ENCODE measurements around the gene PRPF39. TPM values are rescaled to one million over a fixed set of nuclear protein-coding genes. Genes with fewer than 3 reads are reported as not detected.
A peak's percentile ranks its signal among the peaks of the same experiment; 100 is the strongest.

Gene PRPF39, protein sequence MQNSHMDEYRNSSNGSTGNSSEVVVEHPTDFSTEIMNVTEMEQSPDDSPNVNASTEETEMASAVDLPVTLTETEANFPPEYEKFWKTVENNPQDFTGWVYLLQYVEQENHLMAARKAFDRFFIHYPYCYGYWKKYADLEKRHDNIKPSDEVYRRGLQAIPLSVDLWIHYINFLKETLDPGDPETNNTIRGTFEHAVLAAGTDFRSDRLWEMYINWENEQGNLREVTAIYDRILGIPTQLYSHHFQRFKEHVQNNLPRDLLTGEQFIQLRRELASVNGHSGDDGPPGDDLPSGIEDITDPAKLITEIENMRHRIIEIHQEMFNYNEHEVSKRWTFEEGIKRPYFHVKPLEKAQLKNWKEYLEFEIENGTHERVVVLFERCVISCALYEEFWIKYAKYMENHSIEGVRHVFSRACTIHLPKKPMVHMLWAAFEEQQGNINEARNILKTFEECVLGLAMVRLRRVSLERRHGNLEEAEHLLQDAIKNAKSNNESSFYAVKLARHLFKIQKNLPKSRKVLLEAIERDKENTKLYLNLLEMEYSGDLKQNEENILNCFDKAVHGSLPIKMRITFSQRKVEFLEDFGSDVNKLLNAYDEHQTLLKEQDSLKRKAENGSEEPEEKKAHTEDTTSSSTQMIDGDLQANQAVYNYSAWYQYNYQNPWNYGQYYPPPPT
- polyA plus RNA-seq: 10 to 100 TPM; 12.1 to 59.9 (median 32.0) TPM
- long read RNA-seq, donor 1: 0 reads
- long read RNA-seq, donor 2, partial matches to known transcripts: 0 of 4 reads
- long read RNA-seq, donor 2, other reads (novel, unspliced or antisense): 0 of 4 reads
- long read RNA-seq, donor 3, partial matches to known transcripts: 5 of 7 reads
- long read RNA-seq, donor 3, other reads (novel, unspliced or antisense): 0 of 7 reads
- long read RNA-seq, donor 4: 0 reads
- long read RNA-seq, donor 5: 0 reads
- long read RNA-seq, donor 6, partial matches to known transcripts: 0 of 2 reads
- long read RNA-seq, donor 6, other reads (novel, unspliced or antisense): 0 of 2 reads
- long read RNA-seq, donor 7: 0 reads
- long read RNA-seq, donor 8: 0 reads
- long read RNA-seq, donor 9, partial matches to known transcripts: 38 of 52 reads
- long read RNA-seq, donor 9, other reads (novel, unspliced or antisense): 14 of 52 reads
- long read RNA-seq, donor 10, partial matches to known transcripts: 186 of 292 reads
- long read RNA-seq, donor 10, other reads (novel, unspliced or antisense): 104 of 292 reads

DNA sequence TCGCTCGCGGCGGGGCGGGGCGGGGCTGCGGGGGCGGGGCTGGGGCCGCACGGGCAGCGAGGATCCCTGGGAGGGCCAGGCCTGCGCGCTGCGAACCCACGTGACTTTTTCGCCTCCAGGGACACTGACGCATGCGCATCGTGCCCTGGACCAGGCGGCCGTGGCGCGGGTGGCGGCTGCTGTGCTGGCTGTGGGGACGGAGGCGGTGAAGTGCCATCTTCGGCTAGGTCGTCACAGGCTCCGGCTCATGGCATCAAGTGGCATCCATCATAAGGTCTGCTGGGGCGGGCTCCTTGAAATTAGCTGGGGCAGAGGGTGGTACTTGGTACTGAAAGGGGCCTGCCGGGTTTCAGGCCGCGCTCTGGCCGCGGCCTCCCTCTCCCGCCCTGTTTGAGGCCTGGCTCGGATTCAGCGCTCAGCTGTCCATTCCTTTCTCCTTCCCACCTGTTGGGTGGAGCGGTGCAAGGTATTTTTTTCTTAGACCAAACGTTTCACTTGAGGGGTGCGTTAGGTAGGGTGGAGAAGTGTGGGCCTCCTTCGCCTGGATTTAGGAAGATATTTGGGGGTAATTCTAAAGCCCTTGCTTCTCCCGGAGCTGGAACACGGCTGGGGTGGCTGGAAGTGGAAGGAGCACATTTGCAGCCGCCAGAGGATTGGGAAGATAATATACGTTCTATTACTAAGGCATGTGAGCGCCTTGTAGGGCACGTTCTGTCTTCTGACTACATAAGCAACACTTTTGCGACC is at the start of gene PRPF39:
Gene PRPF39, plus strand, starts transcription at position 141 of the 747 bp plus-strand sequence. CDS start 11,124 bp downstream, outside the sequence.
- Histone ChIP-seq H3K4me3 (ENCODE audit: low read depth in 1 of 3, low read length in 3 of 3) (peak within 1 kb of the TSS; percentile 58 to 79 (median 64)), H3K27ac (ENCODE audit: low read depth in 1 of 3, low read length in 2 of 3) (peak within 1 kb of the TSS; percentile 8 to 94 (median 89)), H3K9me3 (ENCODE audit: control insufficient read depth in 2 of 2, insufficient read depth in 1 of 2, low read depth in 1 of 2, low read length in 1 of 2) (no peaks in the 10 kb centered on the region), H3K4me1 (ENCODE audit: control insufficient read depth in 3 of 3, insufficient read depth in 2 of 3, low read depth in 1 of 3, low read length in 2 of 3) (peaks cover 4 to 9% (median 7%) of the 10 kb centered on the region in 3 donors), H3K36me3 (ENCODE audit: control insufficient read depth in 3 of 3, insufficient read depth in 2 of 3, low read depth in 1 of 3, low read length in 3 of 3) (peaks cover 0 to 3% (median 0%) of the 10 kb centered on the region in 3 donors), H3K27me3 (ENCODE audit: control insufficient read depth in 3 of 3, insufficient read depth in 3 of 3, low read length in 3 of 3) (no peaks in the 10 kb centered on the region)
- DNase-seq: peak; percentile 95 to 98
- WGBS, 3 donors: 0 to 1% (median 0%) methylated on average over 46 to 49 of the region's 49 CpGs
- no peak for FAIRE-seq

DNA sequence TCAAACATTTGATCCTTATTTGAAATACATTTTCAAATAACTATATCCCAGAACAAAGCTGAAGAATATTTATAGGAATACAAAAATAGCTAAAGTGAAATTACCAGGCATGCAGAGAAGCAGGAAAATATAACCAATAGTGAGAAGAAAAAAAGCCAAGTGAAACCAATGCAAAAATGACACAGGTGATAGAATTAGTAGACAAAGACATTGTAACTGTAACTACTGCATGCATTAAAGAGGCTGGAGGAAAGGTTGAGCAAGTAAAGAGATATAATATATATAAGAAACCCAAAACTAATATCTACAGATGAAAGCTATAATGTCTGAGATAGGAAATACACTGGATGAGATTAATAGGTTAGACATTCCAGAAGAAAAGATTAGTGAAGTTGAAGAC is 49.2 kb upstream of the PRPF39 start:
- Histone ChIP-seq H3K36me3 (ENCODE audit: control insufficient read depth in 3 of 3, insufficient read depth in 2 of 3, low read depth in 1 of 3, low read length in 3 of 3) (peaks cover 0 to 42% (median 2%) of the 10 kb centered on the region in 3 donors), H3K9me3 (ENCODE audit: control insufficient read depth in 2 of 2, insufficient read depth in 1 of 2, low read depth in 1 of 2, low read length in 1 of 2) (peaks cover 0 to 12% of the 10 kb centered on the region in 2 donors), H3K27me3 (ENCODE audit: control insufficient read depth in 3 of 3, insufficient read depth in 3 of 3, low read length in 3 of 3) (no peaks in the 10 kb centered on the region), H3K27ac (ENCODE audit: low read depth in 1 of 3, low read length in 2 of 3) (no peak overlapping the region), H3K4me1 (ENCODE audit: control insufficient read depth in 3 of 3, insufficient read depth in 2 of 3, low read depth in 1 of 3, low read length in 2 of 3) (peaks cover 0 to 2% (median 0%) of the 10 kb centered on the region in 3 donors), H3K4me3 (ENCODE audit: low read depth in 1 of 3, low read length in 3 of 3) (no peak overlapping the region)
- DNase-seq (no peak), FAIRE-seq (no peak)

DNA sequence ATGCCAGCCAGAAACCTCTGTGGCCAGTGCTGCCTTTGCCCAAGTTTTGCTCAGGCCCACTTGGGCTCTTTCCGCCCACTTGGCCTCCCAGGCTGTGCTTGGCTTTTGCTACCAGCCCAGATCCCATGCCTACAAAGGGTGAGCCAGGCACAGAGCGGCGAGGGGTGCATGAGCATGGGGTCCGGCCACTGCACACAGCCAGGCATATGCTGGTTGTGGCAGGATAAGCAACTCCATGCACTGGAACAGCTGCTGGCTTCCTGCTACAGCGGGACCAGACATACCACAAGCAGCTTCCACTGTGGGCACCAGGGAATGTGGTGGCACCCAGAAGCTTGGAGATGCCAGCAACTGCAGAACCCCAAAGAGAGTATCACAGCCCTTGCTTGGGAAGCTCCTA is 45.7 kb upstream of the PRPF39 start:
- Histone ChIP-seq H3K27me3 (ENCODE audit: control insufficient read depth in 3 of 3, insufficient read depth in 3 of 3, low read length in 3 of 3) (no peaks in the 10 kb centered on the region), H3K9me3 (ENCODE audit: control insufficient read depth in 2 of 2, insufficient read depth in 1 of 2, low read depth in 1 of 2, low read length in 1 of 2) (peaks cover 0 to 12% of the 10 kb centered on the region in 2 donors), H3K36me3 (ENCODE audit: control insufficient read depth in 3 of 3, insufficient read depth in 2 of 3, low read depth in 1 of 3, low read length in 3 of 3) (peaks cover 0 to 40% (median 2%) of the 10 kb centered on the region in 3 donors), H3K4me1 (ENCODE audit: control insufficient read depth in 3 of 3, insufficient read depth in 2 of 3, low read depth in 1 of 3, low read length in 2 of 3) (no peaks in the 10 kb centered on the region), H3K27ac (ENCODE audit: low read depth in 1 of 3, low read length in 2 of 3) (no peak overlapping the region), H3K4me3 (ENCODE audit: low read depth in 1 of 3, low read length in 3 of 3) (no peak overlapping the region)
- 86 to 94% (median 87%) methylated on average over 4 to 5 of the region's 5 CpGs for WGBS, 3 donors
- DNase-seq: no peak
- no peak for FAIRE-seq

DNA sequence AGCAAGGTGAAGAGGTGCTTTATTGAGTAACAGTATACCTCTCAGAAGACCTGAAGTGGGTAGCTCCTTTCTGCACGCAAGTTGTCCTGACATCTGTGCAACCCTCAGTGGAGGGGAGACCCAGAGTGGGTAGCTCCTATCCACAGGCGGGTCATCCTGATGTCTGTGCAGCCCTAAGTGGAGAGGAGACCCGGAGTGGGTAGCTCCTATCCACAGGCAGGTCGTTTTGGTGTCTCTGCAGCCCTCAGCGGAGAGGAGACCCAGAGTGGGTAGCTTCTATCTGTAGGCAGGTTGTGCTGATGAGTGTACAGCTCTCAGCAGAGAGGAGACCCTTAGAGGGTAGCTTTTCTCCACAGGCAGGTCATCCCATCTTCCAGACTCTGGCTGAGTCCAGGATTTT is 45.1 kb upstream of the PRPF39 start:
- 96 to 99% (median 99%) methylated on average over 5 of the region's 5 CpGs for WGBS, 3 donors
- no peak for FAIRE-seq
- H3K36me3 ChIP-seq (ENCODE audit: control insufficient read depth in 3 of 3, insufficient read depth in 2 of 3, low read depth in 1 of 3, low read length in 3 of 3): peaks cover 0 to 39% (median 2%) of the 10 kb centered on the region in 3 donors
- no peaks in the 10 kb centered on the region for H3K4me1 ChIP-seq (ENCODE audit: control insufficient read depth in 3 of 3, insufficient read depth in 2 of 3, low read depth in 1 of 3, low read length in 2 of 3)
- no peak overlapping the region for H3K4me3 ChIP-seq (ENCODE audit: low read depth in 1 of 3, low read length in 3 of 3)
- H3K9me3 ChIP-seq (ENCODE audit: control insufficient read depth in 2 of 2, insufficient read depth in 1 of 2, low read depth in 1 of 2, low read length in 1 of 2): peaks cover 0 to 12% of the 10 kb centered on the region in 2 donors
- H3K27me3 ChIP-seq (ENCODE audit: control insufficient read depth in 3 of 3, insufficient read depth in 3 of 3, low read length in 3 of 3): no peaks in the 10 kb centered on the region
- no peak overlapping the region for H3K27ac ChIP-seq (ENCODE audit: low read depth in 1 of 3, low read length in 2 of 3)
- DNase-seq: no peak

DNA sequence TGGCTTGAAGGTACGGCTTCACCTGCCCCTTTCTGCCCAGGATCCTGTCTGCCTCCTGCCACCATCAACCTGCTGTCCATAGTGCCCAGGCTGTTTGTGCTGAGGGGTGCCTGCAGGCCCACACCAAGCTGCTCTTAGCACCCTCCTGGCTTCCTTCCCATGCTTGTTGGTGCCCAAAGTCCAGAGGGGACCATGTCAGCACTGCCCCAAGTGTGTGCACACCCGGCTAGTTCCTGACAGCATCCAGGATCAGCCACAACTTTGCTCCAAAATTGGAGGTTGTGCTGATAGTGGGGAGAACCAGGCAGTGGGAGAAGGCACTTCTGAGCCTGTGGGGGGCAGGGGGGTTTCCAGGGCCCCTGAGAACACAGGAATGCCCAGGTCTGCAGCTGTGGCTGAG is 44.5 kb upstream of the PRPF39 start:
- Histone ChIP-seq H3K9me3 (ENCODE audit: control insufficient read depth in 2 of 2, insufficient read depth in 1 of 2, low read depth in 1 of 2, low read length in 1 of 2) (peaks cover 0 to 12% of the 10 kb centered on the region in 2 donors), H3K4me3 (ENCODE audit: low read depth in 1 of 3, low read length in 3 of 3) (no peak overlapping the region), H3K27ac (ENCODE audit: low read depth in 1 of 3, low read length in 2 of 3) (no peak overlapping the region), H3K27me3 (ENCODE audit: control insufficient read depth in 3 of 3, insufficient read depth in 3 of 3, low read length in 3 of 3) (no peaks in the 10 kb centered on the region), H3K36me3 (ENCODE audit: control insufficient read depth in 3 of 3, insufficient read depth in 2 of 3, low read depth in 1 of 3, low read length in 3 of 3) (peaks cover 0 to 40% (median 2%) of the 10 kb centered on the region in 3 donors), H3K4me1 (ENCODE audit: control insufficient read depth in 3 of 3, insufficient read depth in 2 of 3, low read depth in 1 of 3, low read length in 2 of 3) (no peaks in the 10 kb centered on the region)
- DNase-seq (no peak), FAIRE-seq (no peak)
- WGBS, 3 donors: 92 to 100% (median 98%) methylated on average over 2 of the region's 2 CpGs

DNA sequence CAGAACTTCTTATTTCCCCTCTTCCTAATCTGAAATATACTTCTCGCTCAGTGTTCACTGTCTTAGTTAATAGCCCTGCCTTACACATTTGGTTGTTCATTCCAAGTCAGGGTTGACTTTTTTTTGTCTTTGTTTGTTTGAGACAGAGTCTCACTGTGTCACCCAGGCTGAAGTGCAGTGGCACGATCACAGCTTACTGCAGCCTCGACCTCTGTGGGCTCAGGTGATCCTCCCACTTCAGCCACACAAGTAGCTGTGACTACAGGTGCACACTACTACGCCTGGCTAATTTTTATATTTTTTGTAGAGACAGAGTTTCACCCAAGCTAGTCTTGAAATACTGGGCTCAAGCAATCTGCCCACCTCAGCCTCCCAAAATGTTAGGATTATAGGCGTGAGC is 42.3 kb upstream of the PRPF39 start:
- no peak for DNase-seq
- 97% methylated on average over 5 of the region's 5 CpGs for WGBS, 3 donors
- peaks cover 0 to 40% (median 5%) of the 10 kb centered on the region in 3 donors for H3K36me3 ChIP-seq (ENCODE audit: control insufficient read depth in 3 of 3, insufficient read depth in 2 of 3, low read depth in 1 of 3, low read length in 3 of 3)
- no peak overlapping the region for H3K27ac ChIP-seq (ENCODE audit: low read depth in 1 of 3, low read length in 2 of 3)
- FAIRE-seq: no peak
- no peak overlapping the region for H3K4me3 ChIP-seq (ENCODE audit: low read depth in 1 of 3, low read length in 3 of 3)
- no peaks in the 10 kb centered on the region for H3K4me1 ChIP-seq (ENCODE audit: control insufficient read depth in 3 of 3, insufficient read depth in 2 of 3, low read depth in 1 of 3, low read length in 2 of 3)
- peaks cover 0 to 12% of the 10 kb centered on the region in 2 donors for H3K9me3 ChIP-seq (ENCODE audit: control insufficient read depth in 2 of 2, insufficient read depth in 1 of 2, low read depth in 1 of 2, low read length in 1 of 2)
- H3K27me3 ChIP-seq (ENCODE audit: control insufficient read depth in 3 of 3, insufficient read depth in 3 of 3, low read length in 3 of 3): no peaks in the 10 kb centered on the region

DNA sequence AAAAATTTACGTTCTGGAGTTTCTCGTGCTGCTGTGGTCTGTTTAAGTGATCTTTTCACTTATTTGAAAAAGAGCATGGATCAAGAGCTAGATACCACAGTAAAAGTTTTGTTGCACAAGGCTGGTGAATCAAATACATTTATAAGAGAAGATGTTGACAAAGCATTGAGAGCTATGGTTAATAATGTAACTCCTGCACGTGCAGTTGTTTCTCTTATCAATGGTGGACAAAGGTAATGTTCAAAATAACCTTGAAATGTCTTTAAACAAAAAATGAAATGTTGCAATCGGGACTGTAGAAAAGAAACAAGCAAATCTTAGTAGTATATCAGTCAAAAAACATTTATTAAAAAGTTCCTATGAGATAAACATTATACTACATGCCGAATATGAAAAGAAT is 39.3 kb upstream of the PRPF39 start:
- no peak overlapping the region for H3K27ac ChIP-seq (ENCODE audit: low read depth in 1 of 3, low read length in 2 of 3)
- H3K4me1 ChIP-seq (ENCODE audit: control insufficient read depth in 3 of 3, insufficient read depth in 2 of 3, low read depth in 1 of 3, low read length in 2 of 3): no peaks in the 10 kb centered on the region
- no peaks in the 10 kb centered on the region for H3K27me3 ChIP-seq (ENCODE audit: control insufficient read depth in 3 of 3, insufficient read depth in 3 of 3, low read length in 3 of 3)
- peaks cover 0 to 38% (median 3%) of the 10 kb centered on the region in 3 donors for H3K36me3 ChIP-seq (ENCODE audit: control insufficient read depth in 3 of 3, insufficient read depth in 2 of 3, low read depth in 1 of 3, low read length in 3 of 3)
- 76 to 87% (median 78%) methylated on average over 5 of the region's 5 CpGs for WGBS, 3 donors
- no peak overlapping the region for H3K4me3 ChIP-seq (ENCODE audit: low read depth in 1 of 3, low read length in 3 of 3)
- DNase-seq (no peak), FAIRE-seq (no peak)
- H3K9me3 ChIP-seq (ENCODE audit: control insufficient read depth in 2 of 2, insufficient read depth in 1 of 2, low read depth in 1 of 2, low read length in 1 of 2): no peaks in the 10 kb centered on the region
